ENCODE measurements around the gene ASPHD1. TPM values are rescaled to one million over a fixed set of nuclear protein-coding genes. Genes with fewer than 3 reads are reported as not detected.

Gene ASPHD1
- total RNA-seq, 4 donors from 2014 or later: 0.32 to 0.61 TPM; not detected in 2

DNA sequence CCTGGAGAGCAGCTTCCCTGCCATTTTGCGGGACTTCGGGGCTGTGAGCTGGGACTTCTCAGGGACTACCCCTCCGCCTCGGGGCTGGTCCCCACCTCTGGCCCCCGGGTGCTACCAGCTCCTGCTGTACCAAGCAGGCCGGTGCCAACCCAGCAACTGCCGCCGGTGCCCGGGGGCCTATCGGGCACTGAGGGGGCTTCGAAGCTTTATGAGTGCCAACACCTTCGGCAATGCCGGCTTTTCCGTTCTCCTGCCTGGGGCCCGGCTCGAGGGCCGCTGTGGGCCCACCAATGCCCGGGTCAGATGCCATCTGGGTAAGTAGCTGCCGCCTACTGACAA is 1.3 kb downstream of the ASPHD1 start:
- no peak for DNase-seq
- WGBS, 2 donors: 86 to 92% methylated on average over 7 to 14 of the region's 19 CpGs

GRCh38 chr16:29903590-29903989 is 3.3 kb downstream of the ASPHD1 start:
- H3K4me1 ChIP-seq: peaks cover 11 to 26% (median 18%) of the 10 kb centered on the region in 3 donors
- WGBS, 2 donors: 62 to 63% methylated on average over 3 to 4 of the region's 4 CpGs
- no peak for TF ChIP-seq POLR2A (IDR thresholded peaks at IDR 0.05)
- TF ChIP-seq, protein P1, sequence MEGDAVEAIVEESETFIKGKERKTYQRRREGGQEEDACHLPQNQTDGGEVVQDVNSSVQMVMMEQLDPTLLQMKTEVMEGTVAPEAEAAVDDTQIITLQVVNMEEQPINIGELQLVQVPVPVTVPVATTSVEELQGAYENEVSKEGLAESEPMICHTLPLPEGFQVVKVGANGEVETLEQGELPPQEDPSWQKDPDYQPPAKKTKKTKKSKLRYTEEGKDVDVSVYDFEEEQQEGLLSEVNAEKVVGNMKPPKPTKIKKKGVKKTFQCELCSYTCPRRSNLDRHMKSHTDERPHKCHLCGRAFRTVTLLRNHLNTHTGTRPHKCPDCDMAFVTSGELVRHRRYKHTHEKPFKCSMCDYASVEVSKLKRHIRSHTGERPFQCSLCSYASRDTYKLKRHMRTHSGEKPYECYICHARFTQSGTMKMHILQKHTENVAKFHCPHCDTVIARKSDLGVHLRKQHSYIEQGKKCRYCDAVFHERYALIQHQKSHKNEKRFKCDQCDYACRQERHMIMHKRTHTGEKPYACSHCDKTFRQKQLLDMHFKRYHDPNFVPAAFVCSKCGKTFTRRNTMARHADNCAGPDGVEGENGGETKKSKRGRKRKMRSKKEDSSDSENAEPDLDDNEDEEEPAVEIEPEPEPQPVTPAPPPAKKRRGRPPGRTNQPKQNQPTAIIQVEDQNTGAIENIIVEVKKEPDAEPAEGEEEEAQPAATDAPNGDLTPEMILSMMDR (IDR thresholded peaks at IDR 0.05): no peak
- no peak overlapping the region for H3K4me3 ChIP-seq
- intact Hi-C loops (cut with DNase I): no loop called here
- H3K36me3 ChIP-seq: no peaks in the 10 kb centered on the region
- DNase-seq: no peak
- H3K27ac ChIP-seq: no peak overlapping the region
- no peaks in the 10 kb centered on the region for H3K9me3 ChIP-seq
- peaks cover 0 to 24% (median 6%) of the 10 kb centered on the region in 4 donors for H3K27me3 ChIP-seq

More for the DNA sequence above, 1.3 kb downstream of the ASPHD1 start:
- TF ChIP-seq POLR2A (IDR thresholded peaks at IDR 0.05): no peak
- TF ChIP-seq, protein P1 (IDR thresholded peaks at IDR 0.05): no peak
- H3K9me3 ChIP-seq: no peaks in the 10 kb centered on the region
- intact Hi-C loops (cut with DNase I): no loop called here
- no peaks in the 10 kb centered on the region for H3K36me3 ChIP-seq
- H3K27ac ChIP-seq: no peak overlapping the region
- H3K27me3 ChIP-seq: peaks cover 0 to 44% (median 7%) of the 10 kb centered on the region in 4 donors
- no peak overlapping the region for H3K4me3 ChIP-seq
- H3K4me1 ChIP-seq: peaks cover 11 to 26% (median 18%) of the 10 kb centered on the region in 3 donors

- Histone ChIP-seq H3K27me3 (peaks cover 0 to 12% (median 0%) of the 10 kb centered on the region in 4 donors), H3K36me3 (no peaks in the 10 kb centered on the region), H3K4me3 (no peak overlapping the region), H3K27ac (no peak overlapping the region), H3K4me1 (peaks cover 7 to 13% (median 9%) of the 10 kb centered on the region in 3 donors), H3K9me3 (no peaks in the 10 kb centered on the region)
- no peak for DNase-seq
- 84 to 89% methylated on average over 7 of the region's 7 CpGs for WGBS, 2 donors
- TF ChIP-seq POLR2A (IDR thresholded peaks at IDR 0.05): no peak
- TF ChIP-seq, protein P1 (IDR thresholded peaks at IDR 0.05): no peak
- intact Hi-C loops (cut with DNase I): no loop called here
Observed at GRCh38 chr16:29904947-29905346, 4.7 kb downstream of the ASPHD1 start.

GRCh38 chr16:29905668-29906067 is 5.4 kb downstream of the ASPHD1 start:
- no peaks in the 10 kb centered on the region for H3K36me3 ChIP-seq
- no peak for DNase-seq
- TF ChIP-seq POLR2A (IDR thresholded peaks at IDR 0.05): no peak
- H3K4me1 ChIP-seq: peaks cover 2 to 6% (median 3%) of the 10 kb centered on the region in 3 donors
- no peaks in the 10 kb centered on the region for H3K9me3 ChIP-seq
- H3K4me3 ChIP-seq: no peak overlapping the region
- 83 to 86% methylated on average over 6 to 8 of the region's 13 CpGs for WGBS, 2 donors
- H3K27ac ChIP-seq: no peak overlapping the region
- intact Hi-C loops (cut with DNase I): no loop called here
- H3K27me3 ChIP-seq: peaks cover 0 to 12% (median 0%) of the 10 kb centered on the region in 4 donors

DNA sequence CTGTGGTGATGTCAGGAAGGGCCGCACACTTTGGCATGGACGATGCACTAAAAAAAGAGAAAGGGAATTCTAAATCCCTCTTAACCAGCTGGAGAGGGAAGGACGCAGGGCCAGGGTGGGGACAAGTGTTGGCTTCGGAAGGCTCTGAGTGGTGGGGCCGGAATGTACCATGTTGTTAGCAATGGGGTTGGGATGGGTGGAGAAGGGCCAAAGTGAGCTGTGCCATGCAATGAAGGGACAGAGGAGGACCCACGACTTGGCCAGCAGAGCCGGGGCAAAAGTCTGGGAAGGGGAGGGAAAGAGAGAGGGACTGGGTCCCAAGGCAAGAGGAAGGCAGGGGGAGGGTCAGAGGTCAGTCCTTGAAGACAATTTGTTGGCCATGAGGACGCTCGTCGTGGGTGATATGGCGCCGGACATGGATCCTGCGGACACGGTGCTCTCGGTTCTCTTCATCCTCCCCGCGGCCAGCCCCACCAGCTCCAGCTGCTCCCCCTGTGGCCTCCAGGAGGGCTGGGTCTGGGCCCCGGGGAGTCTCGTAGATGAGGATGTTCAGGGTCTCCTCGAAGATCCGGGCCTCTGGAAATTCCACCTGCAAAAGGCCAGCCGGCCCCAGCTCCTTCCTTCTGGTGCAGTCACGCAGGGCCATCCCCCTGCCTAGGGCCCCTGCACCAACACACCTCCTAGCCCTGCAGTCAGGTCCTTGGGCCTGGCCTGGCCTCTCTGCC is 6.4 kb downstream of the ASPHD1 start:
- Histone ChIP-seq H3K36me3 (peaks cover 0 to 1% (median 0%) of the 10 kb centered on the region in 3 donors), H3K4me1 (no peaks in the 10 kb centered on the region), H3K9me3 (no peaks in the 10 kb centered on the region), H3K4me3 (no peak overlapping the region), H3K27me3 (peaks cover 0 to 4% (median 0%) of the 10 kb centered on the region in 4 donors), H3K27ac (no peak overlapping the region)
- no peak for DNase-seq
- WGBS, 2 donors: 79 to 86% methylated on average over 19 to 23 of the region's 23 CpGs
- TF ChIP-seq POLR2A (IDR thresholded peaks at IDR 0.05): no peak
- TF ChIP-seq, protein P1 (IDR thresholded peaks at IDR 0.05): no peak
- intact Hi-C loops (cut with DNase I): no loop called here
